NCI-H69 (cell line): Measurements from ENCODE around the gene NID2.
A peak's percentile ranks its signal among the peaks of the same experiment; 100 is the strongest.

Experiments
- DNase-seq: peaks from one replicate; lab custom pipeline; 2025; lab: John Stamatoyannopoulos, UW

Gene NID2

GRCh38 chr14:52025310-52025709, 43.5 kb downstream of the NID2 start:
- no peak for DNase-seq

- DNase-seq = no peak
These were observed 45.3 kb downstream of the NID2 start for GRCh38 chr14:52023518-52023917.

- no peak for DNase-seq
These were observed 46.8 kb downstream of the NID2 start for GRCh38 chr14:52021957-52022600.

GRCh38 chr14:52020866-52021717, 47.8 kb downstream of the NID2 start:
- DNase-seq = peak; percentile 17

- no peak for DNase-seq
These were observed 48.6 kb downstream of the NID2 start for GRCh38 chr14:52020161-52020714.

GRCh38 chr14:52018970-52019369, 49.9 kb downstream of the NID2 start:
- no peak for DNase-seq

- no peak for DNase-seq
These were observed 50.6 kb downstream of the NID2 start for GRCh38 chr14:52018252-52018651.

GRCh38 chr14:52015411-52016030, 53.3 kb downstream of the NID2 start:
- peak; percentile 40 for DNase-seq

GRCh38 chr14:52014601-52015267, 54.1 kb downstream of the NID2 start:
- no peak for DNase-seq

- DNase-seq = peak; percentile 59
These were observed 54.8 kb downstream of the NID2 start for GRCh38 chr14:52013984-52014600.

- peak; percentile 29 for DNase-seq
These were observed 56.2 kb downstream of the NID2 start for GRCh38 chr14:52012635-52013034.

GRCh38 chr14:52011523-52011922, 57.3 kb downstream of the NID2 start:
- DNase-seq = no peak

- no peak for DNase-seq
These were observed 58.6 kb downstream of the NID2 start for GRCh38 chr14:52010173-52010693.

- DNase-seq = no peak
These were observed 60.7 kb downstream of the NID2 start for GRCh38 chr14:52008136-52008535.

- DNase-seq = no peak
These were observed 61.2 kb downstream of the NID2 start for GRCh38 chr14:52007637-52008036.

- no peak for DNase-seq
These were observed 61.6 kb downstream of the NID2 start for GRCh38 chr14:52007211-52007610.

- no peak for DNase-seq
These were observed 62.5 kb downstream of the NID2 start for GRCh38 chr14:52006361-52006760.

- DNase-seq = no peak
These were observed 63.2 kb downstream of the NID2 start for GRCh38 chr14:52005625-52006024.

GRCh38 chr14:52003324-52003723, 65.5 kb downstream of the NID2 start:
- no peak for DNase-seq

- DNase-seq = no peak
These were observed 66.3 kb downstream of the NID2 start for GRCh38 chr14:52002542-52002941.

- DNase-seq = no peak
These were observed 68.2 kb downstream of the NID2 start for GRCh38 chr14:52000696-52001095.
